Thoracic aorta (tissue), 2 donors: ENCODE data around the gene CACNB1. TPM values are rescaled to one million over a fixed set of nuclear protein-coding genes. Genes with fewer than 3 reads are reported as not detected.

ENCODE experiments used
- ATAC-seq: fragments of 150-250 bp; one replicate; pipeline ENCODE4 v1.8.0; 2017; ENCODE audit warnings: low read depth; ENCODE audit not compliant: insufficient number of reproducible peaks, low FRiP score
- DNase-seq: peaks from one replicate; pipeline ENCODE4 v3.0.0-alpha.2; 2020; ENCODE audit warnings: low spot score
- H3K27ac ChIP-seq, 2 donors: fragments of 200-600 bp; sonication (generic); 1 replicate in 1 of 2; 2 replicates in 1 of 2; pipeline ENCODE4 v1.5.1; 2016; ENCODE audit warnings: mild to moderate bottlenecking in 2 of 2, moderate library complexity in 2 of 2
- H3K27me3 ChIP-seq: fragments of 200-600 bp; sonication (generic); replicated peaks from 2 replicates; pipeline ENCODE4 v1.6.0; 2016; ENCODE audit warnings: mild to moderate bottlenecking; ENCODE audit not compliant: insufficient read depth
- H3K36me3 ChIP-seq: fragments of 200-600 bp; sonication (generic); one replicate; pipeline ENCODE4 v1.5.1; 2016
- H3K4me1 ChIP-seq, 2 donors: fragments of 200-600 bp; sonication (generic); 1 replicate in 1 of 2; 2 replicates in 1 of 2; pipeline versions ENCODE4 v1.5.1 to v1.6.0; 2016; ENCODE audit warnings: low read depth in 2 of 2, mild to moderate bottlenecking in 1 of 2; ENCODE audit not compliant: control insufficient read depth in 1 of 2
- H3K4me3 ChIP-seq: fragments of 200-600 bp; sonication (generic); 2 replicates; pipeline ENCODE4 v1.5.1; 2016; ENCODE audit warnings: mild to moderate bottlenecking
- H3K9me3 ChIP-seq: fragments of 200-600 bp; sonication (generic); 2 replicates; pipeline ENCODE4 v1.5.1; 2016
- total RNA-seq, 2 donors: library from RNA; depleted of rRNA; stranded (reverse); fragments of >200 nt; gene quantifications; one replicate each; pipeline versions ENCODE4 v1.1.0 to v1.2.3, GENCODE V29; 2016
- TF ChIP-seq, protein P1 (sequence below): fragments of 200-600 bp; sonication (generic); IDR thresholded peaks from one replicate; pipeline ENCODE4 v1.5.1; 2019; ENCODE audit warnings: antibody characterized with exemption

The CACNB1 gene
- total RNA-seq, 2 donors from 2014 or later: 14.3 to 15.6 TPM

DNA sequence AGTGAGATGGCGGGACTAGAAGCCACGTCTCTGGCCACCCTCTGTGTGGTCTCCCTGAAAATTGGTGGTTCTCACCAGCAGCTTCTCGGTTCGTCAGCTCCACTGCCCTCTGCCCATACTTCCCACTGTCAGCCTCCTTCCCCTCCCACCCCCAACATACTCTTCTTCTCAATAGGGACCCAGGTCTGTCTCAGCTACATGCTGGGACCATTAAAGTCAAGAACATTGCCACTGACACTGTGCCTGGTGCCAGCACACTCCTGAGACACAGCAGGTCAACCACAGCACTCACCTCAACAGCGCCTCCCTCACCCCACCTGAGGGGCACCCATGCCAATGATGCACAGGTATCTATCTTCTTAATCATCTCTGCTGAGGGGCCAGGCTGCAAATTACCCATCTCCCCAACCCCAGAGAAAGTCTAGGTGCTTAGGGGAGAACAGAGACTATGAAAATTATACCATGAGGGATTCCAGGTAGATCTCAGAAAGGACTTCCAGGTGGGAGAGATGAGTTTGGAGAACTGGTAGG, 47.3 kb downstream of the CACNB1 start:
- TF ChIP-seq, protein P1, sequence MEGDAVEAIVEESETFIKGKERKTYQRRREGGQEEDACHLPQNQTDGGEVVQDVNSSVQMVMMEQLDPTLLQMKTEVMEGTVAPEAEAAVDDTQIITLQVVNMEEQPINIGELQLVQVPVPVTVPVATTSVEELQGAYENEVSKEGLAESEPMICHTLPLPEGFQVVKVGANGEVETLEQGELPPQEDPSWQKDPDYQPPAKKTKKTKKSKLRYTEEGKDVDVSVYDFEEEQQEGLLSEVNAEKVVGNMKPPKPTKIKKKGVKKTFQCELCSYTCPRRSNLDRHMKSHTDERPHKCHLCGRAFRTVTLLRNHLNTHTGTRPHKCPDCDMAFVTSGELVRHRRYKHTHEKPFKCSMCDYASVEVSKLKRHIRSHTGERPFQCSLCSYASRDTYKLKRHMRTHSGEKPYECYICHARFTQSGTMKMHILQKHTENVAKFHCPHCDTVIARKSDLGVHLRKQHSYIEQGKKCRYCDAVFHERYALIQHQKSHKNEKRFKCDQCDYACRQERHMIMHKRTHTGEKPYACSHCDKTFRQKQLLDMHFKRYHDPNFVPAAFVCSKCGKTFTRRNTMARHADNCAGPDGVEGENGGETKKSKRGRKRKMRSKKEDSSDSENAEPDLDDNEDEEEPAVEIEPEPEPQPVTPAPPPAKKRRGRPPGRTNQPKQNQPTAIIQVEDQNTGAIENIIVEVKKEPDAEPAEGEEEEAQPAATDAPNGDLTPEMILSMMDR: no peak
- H3K4me1 ChIP-seq: peaks cover 11 to 18% of the 10 kb centered on the region in 2 donors
- no peak overlapping the region for H3K4me3 ChIP-seq
- H3K36me3 ChIP-seq: no peaks in the 10 kb centered on the region
- ATAC-seq (no peak), DNase-seq (no peak)
- no peaks in the 10 kb centered on the region for H3K27me3 ChIP-seq
- no peak overlapping the region for H3K27ac ChIP-seq
- no peaks in the 10 kb centered on the region for H3K9me3 ChIP-seq

DNA sequence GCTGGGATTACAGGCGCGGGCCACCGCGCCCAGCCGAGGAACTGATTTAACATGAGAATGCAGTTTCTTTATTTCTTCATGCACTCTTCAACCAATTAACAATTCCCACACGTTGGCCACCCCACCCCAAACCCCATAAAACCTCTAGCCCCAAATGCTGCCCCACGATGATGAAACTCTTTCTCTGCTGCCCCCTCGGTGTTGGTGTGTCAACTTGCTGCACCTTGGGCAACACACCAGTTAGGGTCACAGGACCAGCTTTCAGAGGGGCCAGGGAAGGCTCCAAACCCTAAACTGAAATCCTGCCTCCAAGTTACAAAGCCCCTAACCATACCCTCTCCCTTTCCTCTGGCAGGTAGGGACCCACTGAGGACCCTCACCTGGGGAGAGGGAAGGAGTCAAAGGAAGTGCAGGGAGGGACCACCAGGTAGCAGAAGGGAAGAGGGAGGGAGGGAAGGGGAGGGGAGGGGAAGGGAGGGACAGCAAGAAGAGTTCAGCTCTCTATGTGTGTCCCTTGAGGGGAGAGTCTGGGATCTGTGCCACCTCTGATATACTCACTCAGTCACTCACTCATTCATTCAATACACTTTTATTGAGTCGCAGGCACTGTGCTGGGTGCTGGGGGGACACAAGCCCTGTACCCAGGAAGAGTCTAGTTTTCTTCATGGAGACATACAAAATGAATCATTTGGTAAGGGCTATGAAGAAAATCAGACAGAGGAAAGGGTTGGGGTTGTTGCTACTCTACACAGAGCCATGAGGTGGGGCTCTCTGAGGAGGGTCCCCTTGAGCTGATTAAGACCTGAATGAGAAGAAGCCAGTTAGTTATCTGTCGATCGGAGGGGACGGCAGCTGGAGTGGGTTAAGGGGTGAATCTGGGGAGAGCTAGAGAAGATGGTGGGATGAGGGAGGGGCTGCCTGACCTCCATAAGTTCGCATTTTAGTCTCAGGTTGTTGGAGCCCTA, 50.0 kb downstream of the CACNB1 start:
- Histone ChIP-seq H3K4me3 (no peak overlapping the region), H3K27me3 (no peaks in the 10 kb centered on the region), H3K36me3 (no peaks in the 10 kb centered on the region), H3K4me1 (peaks cover 9% of the 10 kb centered on the region in 2 donors), H3K27ac (no peak overlapping the region), H3K9me3 (no peaks in the 10 kb centered on the region)
- DNase-seq (no peak), ATAC-seq (no peak)
- TF ChIP-seq, protein P1: no peak

- ATAC-seq (no peak), DNase-seq (no peak)
- TF ChIP-seq, protein P1: no peak
- Histone ChIP-seq H3K4me3 (no peak overlapping the region), H3K9me3 (no peaks in the 10 kb centered on the region), H3K27me3 (no peaks in the 10 kb centered on the region), H3K36me3 (no peaks in the 10 kb centered on the region), H3K4me1 (no peaks in the 10 kb centered on the region), H3K27ac (no peak overlapping the region)
Measured at GRCh38 chr17:39146273-39146672, 51.2 kb downstream of the CACNB1 start.

GRCh38 chr17:39145143-39145542, 52.3 kb downstream of the CACNB1 start:
- Histone ChIP-seq H3K4me3 (no peak overlapping the region), H3K9me3 (no peaks in the 10 kb centered on the region), H3K4me1 (no peaks in the 10 kb centered on the region), H3K27ac (no peak overlapping the region), H3K27me3 (no peaks in the 10 kb centered on the region), H3K36me3 (no peaks in the 10 kb centered on the region)
- DNase-seq: no peak
- no peak for ATAC-seq
- TF ChIP-seq, protein P1: no peak

DNA sequence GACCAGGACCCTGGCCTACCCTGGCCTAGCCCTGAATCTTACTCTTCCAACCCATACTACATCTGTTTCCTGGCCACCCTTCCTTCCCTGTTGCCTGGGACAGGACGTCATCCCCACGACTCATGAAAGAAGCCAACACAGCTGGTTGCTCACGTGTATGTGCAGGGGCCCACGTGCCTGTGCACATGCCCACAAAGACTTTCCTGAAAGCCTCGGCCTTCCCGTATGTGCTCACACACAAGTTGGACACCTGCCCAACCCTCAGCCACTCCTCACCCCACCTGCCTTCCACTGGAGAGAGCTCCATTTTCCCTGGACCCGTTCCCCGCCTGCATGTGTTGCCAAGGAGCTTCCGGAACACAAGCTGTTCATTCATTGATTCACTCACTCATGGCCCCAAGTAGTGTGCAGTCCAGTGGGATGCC, 53.0 kb downstream of the CACNB1 start:
- no peaks in the 10 kb centered on the region for H3K9me3 ChIP-seq
- ATAC-seq (no peak), DNase-seq (no peak)
- H3K4me3 ChIP-seq: no peak overlapping the region
- no peaks in the 10 kb centered on the region for H3K4me1 ChIP-seq
- no peaks in the 10 kb centered on the region for H3K36me3 ChIP-seq
- no peak overlapping the region for H3K27ac ChIP-seq
- H3K27me3 ChIP-seq: no peaks in the 10 kb centered on the region
- TF ChIP-seq, protein P1: no peak
